CD4-positive, alpha-beta memory T cell (primary cell): ENCODE measurements around the gene ITPK1. TPM values are rescaled to one million over a fixed set of nuclear protein-coding genes. Genes with fewer than 3 reads are reported as not detected.
A peak's percentile ranks its signal among the peaks of the same experiment; 100 is the strongest.

Experiments used
- CTCF ChIA-PET: fragments of 350-600 bp; sonication (Branson Sonifier 250); formaldehyde crosslinking; loops from one replicate; lab custom pipeline; 2021; ENCODE audit warnings: inconsistent platforms; ENCODE audit not compliant: partially characterized antibody; lab: Charles Lee
- POLR2A ChIA-PET: fragments of 350-600 bp; sonication (Branson Sonifier 250); formaldehyde crosslinking; loops from one replicate; lab custom pipeline; 2021; ENCODE audit not compliant: partially characterized antibody; lab: Charles Lee
- DNase-seq, 5 donors: peaks; one replicate each; pipeline versions ENCODE4 v3.0.0 to v3.0.0-alpha.2; 2020 to 2022; ENCODE audit warnings: mixed read lengths in 1 of 5
- H3K27ac ChIP-seq: one replicate; pipeline ENCODE4 v1.7.0; 2013; ENCODE audit warnings: low read depth, low read length
- H3K27me3 ChIP-seq: 2 replicates; pipeline ENCODE4 v1.7.0; 2013; ENCODE audit warnings: mild to moderate bottlenecking, low read length, moderate library complexity; ENCODE audit not compliant: insufficient read depth
- H3K36me3 ChIP-seq: 2 replicates; pipeline ENCODE4 v1.7.0; 2013; ENCODE audit warnings: mild to moderate bottlenecking, low read length, moderate library complexity; ENCODE audit not compliant: insufficient read depth
- H3K4me1 ChIP-seq: 2 replicates; pipeline ENCODE4 v1.7.0; 2013; ENCODE audit warnings: mild to moderate bottlenecking, low read length, moderate library complexity; ENCODE audit not compliant: insufficient read depth
- H3K4me3 ChIP-seq, 2 donors: one replicate each; pipeline ENCODE4 v1.7.0; 2013; ENCODE audit warnings: low read length in 2 of 2, mild to moderate bottlenecking in 1 of 2
- H3K9me3 ChIP-seq, 2 donors: one replicate each; pipeline ENCODE4 v1.7.0; 2013; ENCODE audit warnings: low read length in 2 of 2, control low read depth in 1 of 2; ENCODE audit not compliant: control insufficient read depth in 1 of 2
- H3K27ac Mint-ChIP-seq, 7 donors: one replicate each; pipeline ENCODE4 v1.8.0; 2020 to 2021; ENCODE audit warnings: mixed read lengths in 7 of 7, mild to moderate bottlenecking in 6 of 7, inconsistent platforms in 3 of 7, moderate library complexity in 3 of 7
- H3K27me3 Mint-ChIP-seq, 2 donors: one replicate each; pipeline ENCODE4 v1.8.0; 2020 to 2021; ENCODE audit warnings: mixed read lengths in 2 of 2
- H3K36me3 Mint-ChIP-seq, 2 donors: one replicate each; pipeline ENCODE4 v1.8.0; 2020 to 2021; ENCODE audit warnings: mixed read lengths in 2 of 2, inconsistent platforms in 1 of 2, mild to moderate bottlenecking in 1 of 2
- H3K4me1 Mint-ChIP-seq, 4 donors: one replicate each; pipeline ENCODE4 v1.8.0; 2020 to 2021; ENCODE audit warnings: mixed read lengths in 4 of 4, mild to moderate bottlenecking in 1 of 4
- H3K4me3 Mint-ChIP-seq, 8 donors: one replicate each; pipeline ENCODE4 v1.8.0; 2020 to 2021; ENCODE audit warnings: mixed read lengths in 8 of 8, mild to moderate bottlenecking in 7 of 8, moderate library complexity in 6 of 8, inconsistent platforms in 3 of 8
- H3K9me3 Mint-ChIP-seq, 8 donors: one replicate each; pipeline ENCODE4 v1.8.0; 2020 to 2021; ENCODE audit warnings: mixed read lengths in 8 of 8, mild to moderate bottlenecking in 5 of 8, inconsistent platforms in 3 of 8, moderate library complexity in 1 of 8
- intact Hi-C: fragments of 100-400 bp; cut with micrococcal nuclease; formaldehyde crosslinking; loops from one replicate; pipeline ENCODE4 v1.15.1; 2023
- polyA plus RNA-seq, 2 donors: library from polyadenylated mRNA; unstranded; fragments of 300-500 nt; fragmentation: Illumina TruSeq; gene quantifications; one replicate each; pipeline ENCODE4 v1.2.3, GENCODE V29; 2021
- total RNA-seq, 2 experiments: library from RNA; stranded (reverse); gene quantifications; one replicate each; pipeline ENCODE4 v1.2.3, GENCODE V29; 2021

ITPK1 gene
- total and polyA plus RNA-seq, 4 experiments from 2014 or later, result 12.5 to 30.0 (median 26.9) TPM

GRCh38 chr14:93082576-93083001, 33.1 kb downstream of the ITPK1 start:
- H3K9me3 ChIP-seq, result no peaks in the 10 kb centered on the region
- intact Hi-C loops, result no loop called here
- Mint-ChIP-seq H3K27me3 (no peaks in the 10 kb centered on the region), H3K27ac (peak overlapping the region in 2 of 7 donors; percentile 67 to 83), H3K4me3 (peak overlapping the region in 1 of 8 donors; percentile 20), H3K9me3 (no peaks in the 10 kb centered on the region), H3K4me1 (peaks cover 18 to 53% (median 24%) of the 10 kb centered on the region in 4 donors), H3K36me3 (peaks cover 1 to 11% of the 10 kb centered on the region in 2 donors)
- H3K36me3 ChIP-seq, result no peaks in the 10 kb centered on the region
- H3K27me3 ChIP-seq, result no peaks in the 10 kb centered on the region
- ChIA-PET POLR2A (no interaction called here), CTCF (no interaction called here)
- no peak overlapping the region for H3K27ac ChIP-seq
- no peak overlapping the region for H3K4me3 ChIP-seq
- no peak for DNase-seq
- peaks cover 16% of the 10 kb centered on the region for H3K4me1 ChIP-seq

- H3K4me1 Mint-ChIP-seq, result peaks cover 17 to 53% (median 24%) of the 10 kb centered on the region in 4 donors
- peak overlapping the region; percentile 37 to 85 (median 75) for H3K27ac Mint-ChIP-seq
- intact Hi-C loops, result no loop called here
- no peak overlapping the region for H3K27ac ChIP-seq
- no peaks in the 10 kb centered on the region for H3K27me3 ChIP-seq
- CTCF ChIA-PET, result interaction anchor here (1.4 kb wide), 1 partner anchor 16 kb away, joined by 3 read pairs; no protein-coding TSS in a partner anchor
- H3K9me3 ChIP-seq, result no peaks in the 10 kb centered on the region
- H3K9me3 Mint-ChIP-seq, result no peaks in the 10 kb centered on the region
- H3K4me3 Mint-ChIP-seq, result peak overlapping the region in 4 of 8 donors; percentile 1 to 53 (median 44)
- H3K4me1 ChIP-seq, result peaks cover 16% of the 10 kb centered on the region
- peaks cover 1 to 11% of the 10 kb centered on the region in 2 donors for H3K36me3 Mint-ChIP-seq
- no peaks in the 10 kb centered on the region for H3K36me3 ChIP-seq
- DNase-seq, result no peak
- H3K27me3 Mint-ChIP-seq, result no peaks in the 10 kb centered on the region
- POLR2A ChIA-PET, result no interaction called here
- H3K4me3 ChIP-seq, result no peak overlapping the region
These were observed 33.7 kb downstream of the ITPK1 start for GRCh38 chr14:93081876-93082570.

- H3K9me3 Mint-ChIP-seq, result no peaks in the 10 kb centered on the region
- Histone ChIP-seq H3K4me3 (no peak overlapping the region), H3K27me3 (no peaks in the 10 kb centered on the region), H3K27ac (no peak overlapping the region), H3K4me1 (peaks cover 16% of the 10 kb centered on the region), H3K9me3 (no peaks in the 10 kb centered on the region), H3K36me3 (no peaks in the 10 kb centered on the region)
- intact Hi-C loops, result no loop called here
- peak overlapping the region in 2 of 7 donors; percentile 7 to 30 for H3K27ac Mint-ChIP-seq
- CTCF ChIA-PET, result interaction anchor here (1.2 kb wide), 1 partner anchor 34 kb away, joined by 3 read pairs; no protein-coding TSS in a partner anchor
- peaks cover 1 to 11% of the 10 kb centered on the region in 2 donors for H3K36me3 Mint-ChIP-seq
- H3K4me3 Mint-ChIP-seq, result no peak overlapping the region
- no peak for DNase-seq
- POLR2A ChIA-PET, result no interaction called here
- H3K27me3 Mint-ChIP-seq, result no peaks in the 10 kb centered on the region
- peaks cover 19 to 57% (median 30%) of the 10 kb centered on the region in 4 donors for H3K4me1 Mint-ChIP-seq
These were observed 35.8 kb downstream of the ITPK1 start for GRCh38 chr14:93079865-93080403.

GRCh38 chr14:93079321-93079720, 36.4 kb downstream of the ITPK1 start:
- no peaks in the 10 kb centered on the region for H3K27me3 Mint-ChIP-seq
- Histone ChIP-seq H3K27ac (no peak overlapping the region), H3K9me3 (no peaks in the 10 kb centered on the region), H3K4me3 (no peak overlapping the region), H3K4me1 (peaks cover 16% of the 10 kb centered on the region), H3K36me3 (no peaks in the 10 kb centered on the region), H3K27me3 (no peaks in the 10 kb centered on the region)
- H3K36me3 Mint-ChIP-seq, result peaks cover 3 to 11% of the 10 kb centered on the region in 2 donors
- no peak overlapping the region for H3K27ac Mint-ChIP-seq
- ChIA-PET POLR2A (no interaction called here), CTCF (no interaction called here)
- H3K4me1 Mint-ChIP-seq, result peaks cover 19 to 56% (median 30%) of the 10 kb centered on the region in 4 donors
- intact Hi-C loops, result no loop called here
- no peaks in the 10 kb centered on the region for H3K9me3 Mint-ChIP-seq
- H3K4me3 Mint-ChIP-seq, result no peak overlapping the region
- no peak for DNase-seq

- Histone ChIP-seq H3K4me1 (peaks cover 16% of the 10 kb centered on the region), H3K36me3 (no peaks in the 10 kb centered on the region), H3K27ac (no peak overlapping the region), H3K4me3 (no peak overlapping the region), H3K9me3 (no peaks in the 10 kb centered on the region), H3K27me3 (no peaks in the 10 kb centered on the region)
- Mint-ChIP-seq H3K4me3 (no peak overlapping the region), H3K36me3 (peaks cover 3 to 8% of the 10 kb centered on the region in 2 donors), H3K4me1 (peaks cover 22 to 55% (median 30%) of the 10 kb centered on the region in 4 donors), H3K9me3 (no peaks in the 10 kb centered on the region), H3K27ac (peak overlapping the region in 1 of 7 donors; percentile 19), H3K27me3 (no peaks in the 10 kb centered on the region)
- DNase-seq, result no peak
- CTCF ChIA-PET, result no interaction called here
- intact Hi-C loops, result no loop called here
- POLR2A ChIA-PET, result no interaction called here
These were observed 36.9 kb downstream of the ITPK1 start for GRCh38 chr14:93078870-93079269.

GRCh38 chr14:93076755-93077154, 39.0 kb downstream of the ITPK1 start:
- Histone ChIP-seq H3K36me3 (no peaks in the 10 kb centered on the region), H3K27ac (no peak overlapping the region), H3K4me1 (peaks cover 4% of the 10 kb centered on the region), H3K4me3 (no peak overlapping the region), H3K27me3 (no peaks in the 10 kb centered on the region), H3K9me3 (no peaks in the 10 kb centered on the region)
- Mint-ChIP-seq H3K4me1 (peaks cover 13 to 39% (median 22%) of the 10 kb centered on the region in 4 donors), H3K27ac (no peak overlapping the region), H3K27me3 (no peaks in the 10 kb centered on the region), H3K4me3 (no peak overlapping the region), H3K36me3 (peaks cover 6 to 12% of the 10 kb centered on the region in 2 donors), H3K9me3 (no peaks in the 10 kb centered on the region)
- intact Hi-C loops, result no loop called here
- ChIA-PET CTCF (interaction anchor here (1.1 kb wide), 1 partner anchor 37 kb away, joined by 3 read pairs; no protein-coding TSS in a partner anchor), POLR2A (no interaction called here)
- DNase-seq, result no peak

GRCh38 chr14:93075891-93076290, 39.8 kb downstream of the ITPK1 start:
- H3K27me3 ChIP-seq, result no peaks in the 10 kb centered on the region
- DNase-seq, result no peak
- Mint-ChIP-seq H3K27ac (peak overlapping the region in 4 of 7 donors; percentile 56 to 85 (median 75)), H3K27me3 (no peaks in the 10 kb centered on the region), H3K9me3 (no peaks in the 10 kb centered on the region), H3K36me3 (peaks cover 6 to 12% of the 10 kb centered on the region in 2 donors), H3K4me1 (peaks cover 13 to 33% (median 18%) of the 10 kb centered on the region in 4 donors), H3K4me3 (no peak overlapping the region)
- no peak overlapping the region for H3K4me3 ChIP-seq
- intact Hi-C loops, result no loop called here
- ChIA-PET POLR2A (no interaction called here), CTCF (interaction anchor here (0.9 kb wide), 1 partner anchor 37 kb away, joined by 5 read pairs; no protein-coding TSS in a partner anchor)
- no peaks in the 10 kb centered on the region for H3K9me3 ChIP-seq
- no peaks in the 10 kb centered on the region for H3K4me1 ChIP-seq
- H3K36me3 ChIP-seq, result no peaks in the 10 kb centered on the region
- no peak overlapping the region for H3K27ac ChIP-seq
